Activated T-helper 9 cell treated with anti-CD3 and anti-CD28 coated beads, Interleukin-2, amount 50 U/mL, for 16 hours (primary cell): ENCODE data around the gene ABHD16A.

ENCODE experiments used
- DNase-seq: peaks from one replicate; pipeline ENCODE4 v3.0.0-alpha.2; 2020; ENCODE audit warnings: low read depth

Gene ABHD16A

GRCh38 chr6:31730631-31731086, 27.5 kb upstream of the ABHD16A start:
- no peak for DNase-seq

GRCh38 chr6:31729979-31730630, 27.0 kb upstream of the ABHD16A start:
- peak; percentile 37 for DNase-seq

GRCh38 chr6:31729515-31729978, 26.4 kb upstream of the ABHD16A start:
- peak; percentile 67 for DNase-seq

GRCh38 chr6:31728767-31729514, 25.8 kb upstream of the ABHD16A start, which contains the start of gene DDAH2:
TSS of gene DDAH2 (minus strand) at chr6:31729299. CDS start at chr6:31729161, 138 bp downstream.
- no peak for DNase-seq

GRCh38 chr6:31727717-31728671, 24.9 kb upstream of the ABHD16A start:
- DNase-seq, result no peak

GRCh38 chr6:31727034-31727716, 24.1 kb upstream of the ABHD16A start:
- DNase-seq, result no peak

- DNase-seq, result no peak
Measured at GRCh38 chr6:31725502-31726350, 22.6 kb upstream of the ABHD16A start.

GRCh38 chr6:31723980-31724691, 21.0 kb upstream of the ABHD16A start:
- DNase-seq, result no peak

- no peak for DNase-seq
Measured at GRCh38 chr6:31723245-31723979, 20.3 kb upstream of the ABHD16A start, which contains the start of gene MPIG6B. TSS of gene MPIG6B (plus strand) at chr6:31723373. CDS start at chr6:31723384, 11 bp downstream.

- DNase-seq, result no peak
Measured at GRCh38 chr6:31722173-31722572, 19.0 kb upstream of the ABHD16A start.

- no peak for DNase-seq
Measured at GRCh38 chr6:31721351-31722020, 18.4 kb upstream of the ABHD16A start, which contains the start of gene LY6G6C. TSS of gene LY6G6C (minus strand) at chr6:31721746. CDS start at chr6:31721679, 67 bp downstream.

- DNase-seq, result no peak
Measured at GRCh38 chr6:31720196-31720770, 17.2 kb upstream of the ABHD16A start.

- DNase-seq, result no peak
Measured at GRCh38 chr6:31719001-31719400, 15.9 kb upstream of the ABHD16A start.

- DNase-seq, result no peak
Measured at GRCh38 chr6:31718265-31718664, 15.1 kb upstream of the ABHD16A start.

GRCh38 chr6:31717499-31718222, 14.5 kb upstream of the ABHD16A start:
- no peak for DNase-seq

GRCh38 chr6:31715022-31715958, 12.2 kb upstream of the ABHD16A start, which contains the start of gene LY6G6D:
TSS of gene LY6G6D (plus strand) at chr6:31715348. CDS start at chr6:31715356, 8 bp downstream.
- no peak for DNase-seq
